ENCODE data around the gene MUCL3.

GRCh38 chr6:30991891-30992290 is 51.1 kb downstream of the MUCL3 start:
- TF ChIP-seq POLR2A (IDR thresholded peaks at IDR 0.05) (no peak), CTCF (IDR thresholded peaks at IDR 0.05) (no peak)
